HEK293T (cell line): ENCODE results near the gene GASK1B.

ENCODE experiments used
- CTCF ChIA-PET: fragments of 350-600 bp; formaldehyde crosslinking; extraction: SDS; loops from one replicate; lab custom pipeline; 2021; ENCODE audit warnings: antibody characterized with exemption, inconsistent platforms; lab: Yijun Ruan, JAX
- POLR2A ChIA-PET: fragments of 350-600 bp; formaldehyde crosslinking; extraction: SDS; loops from one replicate; lab custom pipeline; 2020; ENCODE audit warnings: antibody characterized with exemption, inconsistent platforms; lab: Yijun Ruan, JAX
- DNase-seq: peaks from one replicate; pipeline ENCODE4 v3.0.0; 2012; ENCODE audit warnings: mixed read lengths; ENCODE audit errors: extremely low spot score
- ARNT ChIP-seq: fragments of 450-650 bp; IDR thresholded peaks from 2 replicates; pipeline ENCODE4 v1.6.1; 2017; ENCODE audit warnings: mild to moderate bottlenecking
- BHLHE40 ChIP-seq: fragments of 450-650 bp; IDR thresholded peaks from 2 replicates; pipeline ENCODE4 v1.6.1; 2016; ENCODE audit warnings: mild to moderate bottlenecking, moderate library complexity, borderline replicate concordance
- CTBP1 ChIP-seq: fragments of 450-650 bp; IDR thresholded peaks from 2 replicates; pipeline ENCODE4 v1.6.1; 2016; ENCODE audit warnings: borderline replicate concordance
- ELF4 ChIP-seq: fragments of 450-650 bp; IDR thresholded peaks from 2 replicates; pipeline ENCODE4 v1.6.1; 2017; ENCODE audit warnings: antibody characterized with exemption
- FOXA1 ChIP-seq: fragments of 450-650 bp; IDR thresholded peaks from 2 replicates; pipeline ENCODE4 v1.6.1; 2016; ENCODE audit warnings: mild to moderate bottlenecking
- FOXK2 ChIP-seq: fragments of 450-650 bp; IDR thresholded peaks from 2 replicates; pipeline ENCODE4 v1.6.1; 2016; ENCODE audit warnings: mild to moderate bottlenecking
- FOXM1 ChIP-seq: fragments of 450-650 bp; IDR thresholded peaks from 2 replicates; pipeline ENCODE4 v1.6.1; 2017; ENCODE audit warnings: mild to moderate bottlenecking, borderline replicate concordance
- HDGF ChIP-seq: fragments of 450-650 bp; IDR thresholded peaks from 2 replicates; pipeline ENCODE4 v1.6.1; 2017; ENCODE audit warnings: antibody characterized with exemption, borderline replicate concordance
- L3MBTL2 ChIP-seq: fragments of 450-650 bp; conservative IDR thresholded peaks from 2 replicates; pipeline ENCODE4 v1.6.1; 2016; ENCODE audit warnings: mild to moderate bottlenecking
- LEF1 ChIP-seq: fragments of 450-650 bp; IDR thresholded peaks from 2 replicates; pipeline ENCODE4 v1.6.1; 2017; ENCODE audit warnings: mild to moderate bottlenecking, borderline replicate concordance
- NFRKB ChIP-seq: fragments of 450-650 bp; IDR thresholded peaks from 2 replicates; pipeline ENCODE4 v1.6.1; 2016; ENCODE audit warnings: mild to moderate bottlenecking, moderate library complexity
- PKNOX1 ChIP-seq: fragments of 450-650 bp; IDR thresholded peaks from 2 replicates; pipeline ENCODE4 v1.6.1; 2016
- SP1 ChIP-seq: fragments of 450-650 bp; IDR thresholded peaks from 2 replicates; pipeline ENCODE4 v1.6.1; 2017
- SUZ12 ChIP-seq: fragments of 450-650 bp; IDR thresholded peaks from 2 replicates; pipeline ENCODE4 v1.6.1; 2016; ENCODE audit warnings: mild to moderate bottlenecking
- TARDBP ChIP-seq: fragments of 450-650 bp; IDR thresholded peaks from 2 replicates; pipeline ENCODE4 v1.6.1; 2016
- ZNF384 ChIP-seq: fragments of 450-650 bp; IDR thresholded peaks from 2 replicates; pipeline ENCODE4 v1.6.1; 2016

The GASK1B gene

DNA sequence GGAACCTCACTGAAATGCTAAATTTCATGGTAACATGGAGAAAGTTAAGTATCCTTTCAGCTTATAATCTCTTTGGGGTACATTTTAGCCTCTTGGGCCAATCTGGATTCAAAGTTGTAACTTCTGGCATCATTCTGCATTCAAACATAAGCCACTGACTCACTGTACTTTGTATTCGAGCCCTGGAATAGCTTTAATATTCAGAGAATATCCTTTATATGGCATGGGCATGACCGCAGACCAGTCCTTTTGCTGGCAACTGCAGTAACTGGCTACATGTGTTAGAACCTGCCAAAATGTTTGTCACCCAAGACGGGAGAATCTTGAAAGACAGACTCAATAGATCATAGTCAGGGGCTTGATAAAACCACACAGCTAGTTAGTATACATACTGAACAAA is 3.3 kb downstream of the GASK1B start:
- TF ChIP-seq ELF4, result no peak
- no peak for TF ChIP-seq FOXA1
- no peak for TF ChIP-seq ZNF384
- TF ChIP-seq CTBP1, result no peak
- TF ChIP-seq FOXM1, result no peak
- no peak for TF ChIP-seq NFRKB
- TF ChIP-seq LEF1, result no peak
- TF ChIP-seq SUZ12, result no peak
- no peak for TF ChIP-seq PKNOX1
- no peak for TF ChIP-seq SP1
- TF ChIP-seq TARDBP, result no peak
- TF ChIP-seq ARNT, result no peak
- no peak for TF ChIP-seq HDGF
- no peak for TF ChIP-seq BHLHE40
- no peak for TF ChIP-seq FOXK2
- no peak for TF ChIP-seq L3MBTL2
- ChIA-PET CTCF (interaction anchor here (1.0 kb wide), 1 partner anchor 111 kb away, joined by 3 read pairs; no protein-coding TSS in a partner anchor), POLR2A (no interaction called here)
- no peak for DNase-seq

DNA sequence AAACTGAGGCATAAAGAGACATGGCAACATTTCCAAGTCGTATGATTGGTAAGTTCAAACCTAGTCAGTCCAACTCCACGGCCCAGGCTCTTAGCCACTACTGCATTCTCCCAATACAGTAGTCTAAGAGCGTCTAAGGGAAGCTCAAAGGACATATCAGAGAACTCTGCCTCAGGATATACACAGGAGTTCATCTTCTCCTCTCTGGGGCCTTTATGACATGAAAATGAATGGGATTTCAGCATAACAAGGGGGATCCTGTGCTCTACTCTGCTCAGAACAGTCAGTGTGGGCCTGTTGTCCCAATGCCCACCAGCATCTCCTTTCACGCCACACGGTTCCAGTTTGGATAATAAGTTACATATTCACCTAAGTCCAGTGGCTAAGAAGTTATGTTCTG is 4.2 kb downstream of the GASK1B start:
- CTCF ChIA-PET, result no interaction called here
- POLR2A ChIA-PET, result no interaction called here
- no peak for DNase-seq
- TF ChIP-seq L3MBTL2 (no peak), FOXM1 (no peak), BHLHE40 (no peak), ZNF384 (no peak), ARNT (no peak), FOXA1 (no peak), CTBP1 (no peak), TARDBP (no peak), FOXK2 (no peak), HDGF (no peak), LEF1 (no peak), SUZ12 (no peak), NFRKB (no peak)

DNA sequence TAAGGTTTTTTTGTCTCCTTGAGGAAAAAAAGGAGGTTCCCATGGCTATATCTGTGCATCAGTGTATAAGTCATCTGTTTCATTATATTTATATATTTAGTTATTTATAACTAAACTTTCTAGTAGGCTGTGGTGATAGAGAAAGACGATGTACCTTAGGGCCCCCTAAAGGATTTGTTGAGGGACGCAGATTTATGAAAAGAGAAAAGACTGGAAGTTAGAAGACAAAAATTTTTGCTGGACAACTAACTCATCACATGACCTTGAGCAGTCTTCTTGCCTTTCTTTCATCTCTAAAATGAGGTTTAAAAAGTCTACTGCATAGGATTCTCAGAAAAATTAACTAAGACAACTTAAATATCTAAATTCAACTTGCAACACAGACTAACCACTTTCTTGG is 6.1 kb downstream of the GASK1B start:
- DNase-seq, result no peak
- CTCF ChIA-PET, result interaction anchor here (0.6 kb wide), 1 partner anchor 14 kb away, joined by 3 read pairs; no protein-coding TSS in a partner anchor
- TF ChIP-seq NFRKB (no peak), SUZ12 (no peak), ZNF384 (no peak), TARDBP (no peak), FOXM1 (no peak), CTBP1 (no peak), FOXK2 (no peak), HDGF (no peak), SP1 (no peak), ELF4 (no peak), PKNOX1 (no peak), L3MBTL2 (no peak), FOXA1 (no peak), BHLHE40 (no peak), ARNT (no peak)
- POLR2A ChIA-PET, result no interaction called here

DNA sequence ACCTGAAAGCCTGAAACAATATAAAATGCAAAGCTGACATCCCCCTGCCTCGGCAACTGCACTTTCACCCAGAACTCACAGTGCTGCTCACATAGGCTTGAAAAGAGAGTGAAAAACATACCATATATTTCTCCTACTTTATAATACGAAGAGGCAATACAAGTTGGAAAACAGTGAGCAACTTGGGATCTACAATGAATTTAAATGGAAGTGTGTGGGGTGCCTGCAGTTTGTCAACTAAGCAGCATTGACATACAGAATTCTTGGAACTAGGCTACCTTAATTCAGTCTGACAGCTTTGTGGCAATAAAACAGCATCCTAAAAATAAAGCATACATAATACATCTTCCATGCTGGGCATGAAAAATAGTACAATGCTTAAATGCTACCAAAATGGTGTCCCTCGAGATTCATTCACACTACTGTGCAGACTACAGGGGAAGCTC is 8.0 kb downstream of the GASK1B start:
- DNase-seq, result no peak
- no peak for TF ChIP-seq FOXM1
- no peak for TF ChIP-seq BHLHE40
- TF ChIP-seq HDGF, result no peak
- TF ChIP-seq ELF4, result no peak
- no peak for TF ChIP-seq LEF1
- TF ChIP-seq SP1, result no peak
- no peak for TF ChIP-seq PKNOX1
- no peak for TF ChIP-seq SUZ12
- TF ChIP-seq CTBP1, result no peak
- TF ChIP-seq ZNF384, result no peak
- no peak for TF ChIP-seq FOXK2
- no peak for TF ChIP-seq ARNT
- TF ChIP-seq TARDBP, result no peak
- TF ChIP-seq NFRKB, result no peak
- no peak for TF ChIP-seq L3MBTL2
- ChIA-PET CTCF (no interaction called here), POLR2A (no interaction called here)

DNA sequence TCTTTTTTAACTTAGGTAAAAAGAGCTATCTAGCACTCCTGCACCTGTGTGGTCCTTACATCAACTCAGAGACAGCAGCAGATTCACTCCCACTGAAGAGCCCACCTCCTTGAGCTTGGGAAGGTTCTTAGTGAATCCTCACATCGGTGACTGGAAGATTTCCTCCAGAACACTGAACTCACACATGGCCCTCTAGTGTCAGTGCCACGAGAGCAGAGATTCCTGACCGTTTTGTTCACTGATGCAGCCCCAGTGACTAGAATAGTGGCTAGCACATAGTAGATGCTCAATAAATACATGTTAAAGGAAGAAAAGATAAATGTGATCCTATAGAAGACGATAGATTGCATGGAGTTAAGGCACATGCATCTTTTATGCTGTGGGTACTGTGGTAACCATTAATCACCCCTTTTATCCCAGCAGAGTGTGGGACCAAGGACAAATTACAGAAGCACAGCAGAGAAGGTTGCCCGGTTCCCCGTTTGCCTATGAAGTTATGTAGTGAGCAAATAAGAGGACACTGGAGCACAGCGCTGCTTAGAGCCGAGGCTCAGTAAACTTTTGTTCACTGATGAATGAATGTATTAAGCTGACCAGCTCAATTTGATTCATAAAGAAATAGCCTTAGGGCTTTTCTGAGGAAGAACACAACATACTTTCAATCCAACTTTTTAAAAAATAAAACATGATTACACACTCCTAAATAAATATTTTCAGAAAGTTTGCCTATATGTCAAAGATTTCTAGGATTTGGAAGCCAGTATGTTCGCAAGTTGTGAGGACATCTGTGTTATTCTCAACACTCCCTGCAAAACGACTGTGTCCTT is 8.7 kb downstream of the GASK1B start:
- POLR2A ChIA-PET, result no interaction called here

More for the DNA sequence above, 8.7 kb downstream of the GASK1B start:
- DNase-seq, result no peak
- CTCF ChIA-PET, result interaction anchor here (2.2 kb wide), 1 partner anchor 8 kb away, joined by 6 read pairs; no protein-coding TSS in a partner anchor
- TF ChIP-seq CTBP1, result no peak
- no peak for TF ChIP-seq SP1
- no peak for TF ChIP-seq ELF4
- no peak for TF ChIP-seq L3MBTL2
- TF ChIP-seq FOXM1, result no peak
- TF ChIP-seq SUZ12, result no peak
- TF ChIP-seq ZNF384, result no peak
- TF ChIP-seq NFRKB, result no peak
- no peak for TF ChIP-seq TARDBP
- no peak for TF ChIP-seq BHLHE40
- TF ChIP-seq LEF1, result no peak
- TF ChIP-seq FOXA1, result no peak
- no peak for TF ChIP-seq PKNOX1
- no peak for TF ChIP-seq FOXK2
- no peak for TF ChIP-seq ARNT
- no peak for TF ChIP-seq HDGF
